AG04450 (cell line): ENCODE results near the gene CD99L2. TPM values are rescaled to one million over a fixed set of nuclear protein-coding genes. Genes with fewer than 3 reads are reported as not detected.

ENCODE experiments used
- CTCF ChIA-PET: fragments of 300-600, 350-600 bp; formaldehyde crosslinking; extraction: SDS; loops from one replicate; lab custom pipeline; 2022; ENCODE audit warnings: antibody characterized with exemption, inconsistent platforms; lab: Charles Lee
- POLR2A ChIA-PET: fragments of 350-600 bp; formaldehyde crosslinking; extraction: SDS; loops from one replicate; lab custom pipeline; 2021; ENCODE audit warnings: antibody characterized with exemption, inconsistent platforms; lab: Yijun Ruan, JAX
- DNase-seq: peaks from one replicate; pipeline ENCODE4 v3.0.0-alpha.2; 2011; ENCODE audit warnings: low read depth, low spot score
- H3K27ac ChIP-seq: one replicate; pipeline ENCODE4 v1.5.1; 2012; ENCODE audit warnings: low read depth, low read length, control low read depth
- H3K27me3 ChIP-seq: one replicate; pipeline ENCODE4 v1.6.0; 2012; ENCODE audit warnings: low read length; ENCODE audit not compliant: control insufficient read depth, insufficient read depth
- H3K4me3 ChIP-seq: 2 replicates; pipeline ENCODE4 v1.5.1; 2011; ENCODE audit warnings: mild to moderate bottlenecking, low read depth, low read length, control low read depth
- H3K9me3 ChIP-seq: 2 replicates; pipeline ENCODE4 v1.5.1; 2012; ENCODE audit warnings: low read length; ENCODE audit not compliant: control insufficient read depth, insufficient read depth
- CTCF ChIP-seq: IDR thresholded peaks from 2 replicates; pipeline ENCODE4 v1.5.1; 2011; ENCODE audit warnings: low read depth, low read length, control low read depth, inconsistent platforms
- polyA plus RNA-seq: library from polyadenylated mRNA; depleted of rRNA; stranded (reverse); fragments of >200 nt; gene quantifications from 2 replicates; pipeline ENCODE4 v1.2.3, GENCODE V29; 2011

The CD99L2 gene
- polyA plus RNA-seq, 1 experiment: 52.4 TPM

GRCh38 chrX:150907474-150907873 is 9.0 kb upstream of the CD99L2 start:
- no peaks in the 10 kb centered on the region for H3K9me3 ChIP-seq
- TF ChIP-seq CTCF: no peak
- ChIA-PET CTCF (no interaction called here), POLR2A (no interaction called here)
- H3K4me3 ChIP-seq: no peak overlapping the region
- no peak overlapping the region for H3K27ac ChIP-seq
- H3K27me3 ChIP-seq: peaks cover 3% of the 10 kb centered on the region
- DNase-seq: no peak

GRCh38 chrX:150906694-150907093 is 8.2 kb upstream of the CD99L2 start:
- Histone ChIP-seq H3K27ac (no peak overlapping the region), H3K9me3 (no peaks in the 10 kb centered on the region), H3K27me3 (peaks cover 3% of the 10 kb centered on the region), H3K4me3 (no peak overlapping the region)
- TF ChIP-seq CTCF: no peak
- ChIA-PET CTCF (no interaction called here), POLR2A (no interaction called here)
- no peak for DNase-seq

- Histone ChIP-seq H3K27me3 (peaks cover 3% of the 10 kb centered on the region), H3K27ac (no peak overlapping the region), H3K4me3 (no peak overlapping the region), H3K9me3 (no peaks in the 10 kb centered on the region)
- no peak for TF ChIP-seq CTCF
- no peak for DNase-seq
- ChIA-PET POLR2A (no interaction called here), CTCF (no interaction called here)
Measured at GRCh38 chrX:150905293-150905692, 6.8 kb upstream of the CD99L2 start.

GRCh38 chrX:150903110-150903508 is 4.6 kb upstream of the CD99L2 start:
- no peaks in the 10 kb centered on the region for H3K9me3 ChIP-seq
- no peak overlapping the region for H3K4me3 ChIP-seq
- H3K27me3 ChIP-seq: peaks cover 3% of the 10 kb centered on the region
- CTCF ChIA-PET: no interaction called here
- no peak for DNase-seq
- no peak overlapping the region for H3K27ac ChIP-seq
- POLR2A ChIA-PET: no interaction called here
- no peak for TF ChIP-seq CTCF

- Histone ChIP-seq H3K4me3 (no peak overlapping the region), H3K27me3 (peaks cover 3% of the 10 kb centered on the region)
- no peak for TF ChIP-seq CTCF
Measured at GRCh38 chrX:150902434-150903109, 4.1 kb upstream of the CD99L2 start.

More at GRCh38 chrX:150902434-150903109, 4.1 kb upstream of the CD99L2 start:
- H3K9me3 ChIP-seq: no peaks in the 10 kb centered on the region
- POLR2A ChIA-PET: no interaction called here
- DNase-seq: no peak
- CTCF ChIA-PET: no interaction called here
- no peak overlapping the region for H3K27ac ChIP-seq
